Activated naive CD8-positive, alpha-beta T cell treated with anti-CD3 and anti-CD28 coated beads, Interleukin-2, amount 50 U/mL, for 24 hours (primary cell): ENCODE results near the gene SETD2.

ENCODE experiments used
- ATAC-seq: fragments of 150-1000 bp; cut with Tn5 transposase; one replicate; pipeline ENCODE4 v1.10.0; 2021
- DNase-seq: peaks from one replicate; pipeline ENCODE4 v3.0.0; 2021
- H3K27ac Mint-ChIP-seq: one replicate; pipeline ENCODE4 v1.8.0; 2021; ENCODE audit warnings: mild to moderate bottlenecking, mixed read lengths
- H3K27me3 Mint-ChIP-seq: one replicate; pipeline ENCODE4 v1.8.0; 2021; ENCODE audit warnings: mixed read lengths
- H3K36me3 Mint-ChIP-seq: one replicate; pipeline ENCODE4 v1.8.0; 2021; ENCODE audit warnings: low read depth, mixed read lengths
- H3K4me1 Mint-ChIP-seq: one replicate; pipeline ENCODE4 v1.8.0; 2021; ENCODE audit warnings: mixed read lengths
- H3K4me3 Mint-ChIP-seq: one replicate; pipeline ENCODE4 v1.8.0; 2021; ENCODE audit warnings: mild to moderate bottlenecking, moderate library complexity, mixed read lengths
- H3K9me3 Mint-ChIP-seq: one replicate; pipeline ENCODE4 v1.8.0; 2021; ENCODE audit warnings: mixed read lengths

The SETD2 gene

GRCh38 chr3:47000922-47001730 lies 162.8 kb downstream of the SETD2 start:
- DNase-seq (no peak), ATAC-seq (no peak)
- Mint-ChIP-seq H3K4me3 (no peak overlapping the region), H3K9me3 (no peaks in the 10 kb centered on the region), H3K27ac (no peak overlapping the region), H3K36me3 (peaks cover 10% of the 10 kb centered on the region), H3K27me3 (no peaks in the 10 kb centered on the region), H3K4me1 (peaks cover 17% of the 10 kb centered on the region)

- ATAC-seq: peak; percentile 42
- H3K27me3 Mint-ChIP-seq: no peaks in the 10 kb centered on the region
- no peak overlapping the region for H3K4me3 Mint-ChIP-seq
- no peak overlapping the region for H3K27ac Mint-ChIP-seq
- no peaks in the 10 kb centered on the region for H3K9me3 Mint-ChIP-seq
- no peak for DNase-seq
- peaks cover 5% of the 10 kb centered on the region for H3K36me3 Mint-ChIP-seq
- H3K4me1 Mint-ChIP-seq: peaks cover 17% of the 10 kb centered on the region
Observed at GRCh38 chr3:47000198-47000815, 163.6 kb downstream of the SETD2 start.

GRCh38 chr3:46999516-47000197 lies 164.3 kb downstream of the SETD2 start:
- Mint-ChIP-seq H3K9me3 (no peaks in the 10 kb centered on the region), H3K27ac (no peak overlapping the region), H3K36me3 (peaks cover 5% of the 10 kb centered on the region), H3K4me1 (peaks cover 17% of the 10 kb centered on the region), H3K4me3 (no peak overlapping the region), H3K27me3 (no peaks in the 10 kb centered on the region)
- DNase-seq (no peak), ATAC-seq (no peak)

- Mint-ChIP-seq H3K27me3 (no peaks in the 10 kb centered on the region), H3K9me3 (no peaks in the 10 kb centered on the region), H3K4me1 (peaks cover 17% of the 10 kb centered on the region), H3K36me3 (peaks cover 7% of the 10 kb centered on the region), H3K4me3 (no peak overlapping the region), H3K27ac (no peak overlapping the region)
- DNase-seq (no peak), ATAC-seq (peak; percentile 1)
Observed at GRCh38 chr3:46998852-46999515, 164.9 kb downstream of the SETD2 start.

DNA sequence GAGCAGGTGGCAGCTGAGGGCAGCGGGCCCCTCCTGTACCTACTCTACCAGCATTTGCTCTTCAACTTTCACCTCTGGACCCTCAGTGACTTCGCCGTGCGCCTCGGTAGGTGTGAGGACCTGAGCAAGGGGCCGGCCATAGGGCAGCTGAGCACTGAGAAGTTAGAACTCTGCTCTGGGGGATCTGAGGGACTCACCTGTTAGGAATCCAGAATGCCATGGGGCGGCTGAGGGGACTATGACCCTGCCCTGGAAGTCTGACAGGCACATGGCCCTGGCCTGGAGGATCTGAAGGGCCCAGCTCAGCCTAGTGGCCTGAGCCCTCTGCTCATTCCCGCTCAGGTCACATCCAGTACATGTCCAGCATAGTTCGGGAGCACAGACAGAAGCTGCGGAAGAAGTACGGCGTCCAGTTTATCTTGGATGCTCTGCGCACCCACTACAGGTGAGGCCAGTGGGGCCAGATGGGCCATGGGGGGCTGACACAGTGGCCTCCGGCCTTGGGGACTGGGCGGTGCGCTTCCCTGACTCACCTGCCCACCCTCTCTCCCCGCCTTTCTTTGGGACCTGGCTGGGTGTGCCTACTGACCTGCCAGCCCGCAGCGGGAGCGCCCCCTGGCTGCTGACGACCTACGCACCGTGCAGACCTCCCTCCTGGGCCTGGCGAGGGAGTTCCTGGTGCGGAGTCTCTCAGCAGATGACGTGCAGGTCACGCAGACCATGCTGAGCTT lies 165.6 kb downstream of the SETD2 start:
- H3K9me3 Mint-ChIP-seq: no peaks in the 10 kb centered on the region
- no peaks in the 10 kb centered on the region for H3K27me3 Mint-ChIP-seq
- DNase-seq (peak; percentile 81), ATAC-seq (peak; percentile 67)
- peaks cover 17% of the 10 kb centered on the region for H3K4me1 Mint-ChIP-seq
- no peak overlapping the region for H3K4me3 Mint-ChIP-seq
- peaks cover 7% of the 10 kb centered on the region for H3K36me3 Mint-ChIP-seq
- H3K27ac Mint-ChIP-seq: no peak overlapping the region

DNA sequence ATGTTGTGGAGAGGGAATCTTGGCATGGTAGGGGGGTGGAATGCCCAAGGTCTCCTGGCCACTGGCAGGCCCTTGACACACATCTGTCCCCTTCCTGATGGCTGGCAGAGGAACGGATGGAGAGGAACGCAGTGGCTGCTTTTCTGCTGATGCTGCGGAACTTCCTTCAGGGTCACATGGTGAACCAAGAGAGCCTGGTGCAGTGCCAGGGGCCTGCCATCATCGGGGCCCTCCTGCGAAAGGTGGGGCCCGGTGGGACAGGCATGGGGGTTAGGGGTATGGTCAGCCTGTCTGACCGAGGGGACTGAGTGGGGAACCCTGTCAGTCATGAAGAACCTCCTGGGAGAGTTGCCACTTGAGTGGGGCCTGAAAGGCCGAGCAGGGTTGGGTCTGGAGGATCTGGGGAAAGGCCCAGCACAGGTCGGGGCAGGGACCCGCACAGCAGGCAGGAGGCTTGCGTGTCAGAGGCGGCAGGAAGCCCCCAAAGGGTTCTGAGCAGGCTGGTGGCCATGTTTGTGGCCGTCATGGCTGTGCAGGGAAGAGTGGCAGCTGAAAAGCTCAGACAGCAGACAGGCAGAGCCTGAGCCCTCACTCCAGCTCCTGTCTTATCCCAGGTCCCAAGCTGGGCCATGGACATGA lies 166.3 kb downstream of the SETD2 start:
- Mint-ChIP-seq H3K4me3 (no peak overlapping the region), H3K27me3 (no peaks in the 10 kb centered on the region), H3K4me1 (peaks cover 17% of the 10 kb centered on the region), H3K27ac (no peak overlapping the region), H3K36me3 (peaks cover 3% of the 10 kb centered on the region), H3K9me3 (no peaks in the 10 kb centered on the region)
- ATAC-seq (no peak), DNase-seq (no peak)

DNA sequence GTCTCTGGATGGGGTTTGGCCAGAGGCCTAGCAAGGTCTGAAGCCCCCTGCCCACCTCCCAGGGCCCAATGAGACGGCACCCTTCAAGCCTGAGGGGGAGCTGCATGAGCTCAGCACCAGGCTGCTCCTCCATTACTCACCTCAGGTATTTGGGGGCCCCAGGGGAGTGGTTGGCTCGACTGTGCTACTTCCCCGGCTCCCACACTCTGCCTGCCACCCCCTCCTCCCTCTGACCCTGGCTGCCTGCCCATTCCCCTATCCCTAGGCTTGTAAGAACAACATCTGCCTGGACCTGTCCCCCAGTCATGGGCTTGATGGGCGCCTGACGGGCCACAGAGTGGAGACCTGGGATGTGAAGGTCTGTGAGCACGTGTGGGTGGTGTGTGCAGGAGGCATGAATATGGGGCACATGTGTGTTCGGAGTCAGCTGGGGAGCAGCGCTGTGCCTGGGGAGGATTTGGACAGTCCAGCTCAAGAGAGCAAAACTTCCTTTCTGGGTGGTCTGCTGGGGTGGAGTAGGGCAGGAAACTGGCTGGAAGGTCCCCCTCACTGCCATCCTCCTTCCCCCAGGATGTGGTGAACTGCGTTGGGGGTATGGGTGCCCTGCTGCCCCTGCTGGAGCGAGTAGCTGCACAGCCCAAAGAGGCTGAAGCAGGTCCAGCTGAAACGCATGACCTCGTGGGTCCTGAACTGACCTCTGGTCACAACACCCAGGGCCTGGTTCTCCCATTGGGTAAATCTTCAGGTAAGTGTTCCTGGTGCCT lies 167.0 kb downstream of the SETD2 start:
- Mint-ChIP-seq H3K9me3 (no peaks in the 10 kb centered on the region), H3K4me3 (no peak overlapping the region), H3K36me3 (peaks cover 3% of the 10 kb centered on the region), H3K27me3 (no peaks in the 10 kb centered on the region), H3K27ac (no peak overlapping the region), H3K4me1 (peaks cover 17% of the 10 kb centered on the region)
- ATAC-seq (no peak), DNase-seq (no peak)

DNA sequence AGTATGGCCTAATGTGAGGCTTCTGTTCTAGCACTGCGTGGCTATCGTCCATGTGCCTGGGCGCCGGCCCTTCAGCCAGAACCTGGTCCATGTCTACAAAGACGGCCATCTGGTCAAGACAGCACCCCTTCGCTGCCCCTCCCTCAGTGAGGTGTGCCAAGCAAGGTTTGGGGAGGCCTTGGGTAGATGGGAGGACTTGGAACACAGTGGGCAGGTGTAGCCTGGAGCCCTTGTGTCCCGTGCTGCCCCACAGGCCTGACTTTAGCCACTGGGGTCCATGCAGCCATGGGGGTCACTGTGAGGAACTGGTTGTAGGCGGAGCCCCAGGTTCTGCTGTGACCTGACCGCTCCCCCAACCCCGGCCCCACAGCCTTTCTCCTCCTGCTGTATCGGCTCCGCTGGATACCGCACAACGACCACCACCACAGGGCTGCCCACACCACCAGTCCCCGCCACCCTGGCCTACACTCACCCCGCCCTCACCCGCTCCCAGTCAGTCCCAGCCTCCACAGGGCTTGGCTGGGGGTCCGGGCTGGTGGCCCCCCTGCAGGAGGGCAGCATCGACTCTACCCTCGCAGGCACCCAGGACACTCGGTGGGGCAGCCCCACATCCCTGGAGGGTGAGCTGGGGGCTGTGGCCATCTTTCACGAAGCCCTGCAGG lies 167.9 kb downstream of the SETD2 start:
- no peaks in the 10 kb centered on the region for H3K9me3 Mint-ChIP-seq
- ATAC-seq: no peak
- no peak overlapping the region for H3K27ac Mint-ChIP-seq
- peaks cover 17% of the 10 kb centered on the region for H3K4me1 Mint-ChIP-seq
- no peak overlapping the region for H3K4me3 Mint-ChIP-seq
- peaks cover 3% of the 10 kb centered on the region for H3K36me3 Mint-ChIP-seq
- H3K27me3 Mint-ChIP-seq: no peaks in the 10 kb centered on the region
- DNase-seq: no peak

DNA sequence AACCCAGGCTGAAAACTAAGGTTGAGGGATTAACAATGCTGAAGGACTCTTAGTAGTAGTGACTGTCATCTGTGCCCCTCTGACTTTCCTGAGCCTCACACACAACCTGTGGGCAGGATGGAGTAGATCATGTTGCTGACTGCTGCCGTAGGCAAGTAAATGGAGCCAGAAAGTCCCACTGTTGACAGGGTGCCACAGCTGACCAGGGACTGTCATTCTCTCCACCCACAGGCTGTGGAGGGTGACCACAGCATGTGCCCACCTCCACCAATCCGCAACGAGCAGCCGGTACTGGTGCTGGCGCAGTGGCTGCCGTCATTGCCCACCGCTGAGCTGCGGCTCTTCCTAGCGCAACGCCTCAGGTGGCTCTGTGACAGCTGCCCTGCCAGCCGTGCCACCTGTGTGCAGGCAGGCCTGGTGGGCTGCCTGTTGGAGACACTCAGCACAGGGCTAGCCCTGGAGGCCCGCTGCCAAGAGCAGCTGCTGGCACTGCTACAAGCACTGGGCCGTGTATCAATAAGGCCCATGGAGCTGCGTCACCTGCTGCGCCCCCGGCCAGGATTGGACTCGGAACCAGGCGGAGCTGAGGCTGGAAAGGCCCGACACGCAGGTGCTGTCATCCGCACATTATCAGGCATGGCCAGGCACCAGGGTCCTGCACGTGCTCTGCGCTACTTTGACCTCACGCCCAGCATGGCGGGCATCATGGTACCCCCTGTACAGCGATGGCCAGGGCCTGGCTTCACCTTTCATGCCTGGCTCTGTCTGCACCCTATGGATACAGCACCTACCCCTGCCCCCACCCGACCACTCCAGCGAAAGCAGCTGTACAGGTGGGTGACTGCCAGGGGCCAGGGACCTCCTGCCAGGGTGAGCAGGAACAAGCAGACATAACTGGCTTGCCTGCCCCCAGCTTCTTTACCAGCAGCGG lies 168.8 kb downstream of the SETD2 start:
- Mint-ChIP-seq H3K27ac (no peak overlapping the region), H3K9me3 (no peaks in the 10 kb centered on the region), H3K4me1 (peaks cover 16% of the 10 kb centered on the region), H3K36me3 (peaks cover 5% of the 10 kb centered on the region), H3K27me3 (no peaks in the 10 kb centered on the region), H3K4me3 (no peak overlapping the region)
- DNase-seq: no peak
- no peak for ATAC-seq

- Mint-ChIP-seq H3K36me3 (peaks cover 8% of the 10 kb centered on the region), H3K4me1 (peaks cover 19% of the 10 kb centered on the region), H3K9me3 (no peaks in the 10 kb centered on the region), H3K27ac (no peak overlapping the region), H3K27me3 (no peaks in the 10 kb centered on the region), H3K4me3 (no peak overlapping the region)
- ATAC-seq: no peak
- DNase-seq: no peak
Observed at GRCh38 chr3:46993986-46994385, 169.9 kb downstream of the SETD2 start.

GRCh38 chr3:46993292-46993691 lies 170.6 kb downstream of the SETD2 start:
- no peak for ATAC-seq
- peaks cover 26% of the 10 kb centered on the region for H3K4me1 Mint-ChIP-seq
- peaks cover 9% of the 10 kb centered on the region for H3K36me3 Mint-ChIP-seq
- H3K4me3 Mint-ChIP-seq: no peak overlapping the region
- H3K27ac Mint-ChIP-seq: no peak overlapping the region
- no peaks in the 10 kb centered on the region for H3K9me3 Mint-ChIP-seq
- no peaks in the 10 kb centered on the region for H3K27me3 Mint-ChIP-seq
- DNase-seq: no peak

GRCh38 chr3:46992231-46992630 lies 171.7 kb downstream of the SETD2 start:
- no peak overlapping the region for H3K4me3 Mint-ChIP-seq
- peaks cover 30% of the 10 kb centered on the region for H3K4me1 Mint-ChIP-seq
- no peak for ATAC-seq
- DNase-seq: no peak
- no peak overlapping the region for H3K27ac Mint-ChIP-seq
- H3K27me3 Mint-ChIP-seq: no peaks in the 10 kb centered on the region
- no peaks in the 10 kb centered on the region for H3K9me3 Mint-ChIP-seq
- H3K36me3 Mint-ChIP-seq: peaks cover 8% of the 10 kb centered on the region
